ENCODE data around the gene LPXN. TPM values are rescaled to one million over a fixed set of nuclear protein-coding genes. Genes with fewer than 3 reads are reported as not detected.
A peak's percentile ranks its signal among the peaks of the same experiment; 100 is the strongest.

LPXN gene
- total RNA-seq, 1 experiment from 2014 or later: 7.8 TPM

DNA sequence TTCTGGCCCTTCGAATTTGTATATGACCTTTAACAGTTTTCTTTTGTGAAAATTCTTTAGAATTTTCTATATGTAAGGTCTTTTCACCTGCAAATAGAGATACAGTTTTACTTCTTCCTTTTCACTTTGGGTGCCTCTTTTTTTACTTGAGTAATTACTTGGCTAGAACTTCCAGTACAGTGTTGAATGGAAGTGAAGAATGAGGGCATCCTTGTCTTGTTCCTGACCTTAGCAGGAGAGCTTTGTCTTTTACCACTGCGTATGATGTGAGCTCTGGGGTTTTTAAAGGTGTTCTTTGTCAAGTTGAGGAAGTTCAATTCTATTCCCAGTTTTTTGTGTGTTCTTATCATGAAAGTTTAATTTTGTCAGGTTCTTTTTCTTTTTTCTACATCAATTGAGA, 24.9 kb upstream of the LPXN start:
- Mint-ChIP-seq H3K4me1 (ENCODE audit: insufficient read depth, unreplicated experiment) (peaks cover 26% of the 10 kb centered on the region), H3K4me3 (ENCODE audit: unreplicated experiment) (no peak overlapping the region), H3K27ac (ENCODE audit: low read depth, unreplicated experiment) (no peak overlapping the region), H3K9me3 (ENCODE audit: unreplicated experiment) (no peaks in the 10 kb centered on the region), H3K27me3 (ENCODE audit: insufficient read depth, unreplicated experiment) (no peaks in the 10 kb centered on the region), H3K36me3 (ENCODE audit: insufficient read depth, unreplicated experiment) (peaks cover 41% of the 10 kb centered on the region)
- DNase-seq (ENCODE audit: unreplicated experiment): no peak
- BruUV-seq (replicated peaks): no TSS peak
- intact Hi-C loops (cut with micrococcal nuclease): no loop called here
- POLR2A ChIA-PET: interaction anchor here (1.3 to 1.4 kb wide), 2 partner anchors 18 to 23 kb away, joined by 3 to 4 read pairs; no protein-coding TSS in a partner anchor
- CTCF ChIA-PET: interaction anchor here (1.1 kb wide), 1 partner anchor 20 kb away, joined by 4 read pairs; no protein-coding TSS in a partner anchor
- no peak for TF ChIP-seq CTCF (IDR thresholded peaks at IDR 0.05; ENCODE audit: unreplicated experiment)

DNA sequence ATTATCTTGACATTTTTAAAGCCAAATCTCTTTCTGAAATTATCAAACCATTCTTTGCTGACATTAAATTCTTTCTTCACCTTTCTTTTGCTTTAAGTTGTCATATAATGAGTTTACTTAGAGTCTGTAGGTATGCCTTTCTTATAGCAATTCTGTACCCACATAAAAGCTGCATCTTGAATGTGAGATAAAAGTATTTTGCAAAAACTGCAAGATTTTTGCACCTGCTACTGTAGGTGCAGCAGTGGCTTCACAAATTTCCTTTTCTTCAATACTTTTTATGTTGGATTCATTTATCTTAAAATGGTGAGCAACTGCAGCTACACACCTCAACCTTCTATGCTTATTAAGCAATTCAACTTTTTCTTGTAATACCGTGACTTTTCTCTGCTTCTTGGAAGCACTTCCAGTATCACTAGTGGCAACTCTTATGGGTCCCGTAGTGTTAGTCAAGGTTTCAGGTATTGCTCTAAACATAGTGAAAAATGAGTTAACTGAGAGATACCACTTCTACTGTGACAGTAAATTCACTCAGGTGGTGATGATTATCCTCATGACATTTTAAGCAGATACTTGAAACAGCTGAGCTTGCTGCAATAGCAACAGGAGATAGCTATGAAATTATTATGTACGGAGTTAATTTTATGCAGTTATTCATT, 22.0 kb upstream of the LPXN start:
- POLR2A ChIA-PET: interaction anchor here (0.9 to 1.7 kb wide), 2 partner anchors 12 to 20 kb away, joined by 3 to 4 read pairs; no protein-coding TSS in a partner anchor
- Mint-ChIP-seq H3K27ac (ENCODE audit: low read depth, unreplicated experiment) (no peak overlapping the region), H3K4me3 (ENCODE audit: unreplicated experiment) (no peak overlapping the region), H3K36me3 (ENCODE audit: insufficient read depth, unreplicated experiment) (peaks cover 28% of the 10 kb centered on the region), H3K4me1 (ENCODE audit: insufficient read depth, unreplicated experiment) (peaks cover 30% of the 10 kb centered on the region), H3K27me3 (ENCODE audit: insufficient read depth, unreplicated experiment) (no peaks in the 10 kb centered on the region), H3K9me3 (ENCODE audit: unreplicated experiment) (no peaks in the 10 kb centered on the region)
- BruUV-seq (replicated peaks): no TSS peak
- DNase-seq (ENCODE audit: unreplicated experiment): no peak
- CTCF ChIA-PET: interaction anchor here (0.6 to 2.9 kb wide), 2 partner anchors 32 to 955 kb away, joined by 3 to 10 read pairs; no protein-coding TSS in a partner anchor
- intact Hi-C loops (cut with micrococcal nuclease): no loop called here
- TF ChIP-seq CTCF (IDR thresholded peaks at IDR 0.05; ENCODE audit: unreplicated experiment): no peak

- Mint-ChIP-seq H3K4me1 (ENCODE audit: insufficient read depth, unreplicated experiment) (peaks cover 35% of the 10 kb centered on the region), H3K27ac (ENCODE audit: low read depth, unreplicated experiment) (peak overlapping the region; percentile 26), H3K36me3 (ENCODE audit: insufficient read depth, unreplicated experiment) (peaks cover 28% of the 10 kb centered on the region), H3K9me3 (ENCODE audit: unreplicated experiment) (no peaks in the 10 kb centered on the region), H3K4me3 (ENCODE audit: unreplicated experiment) (no peak overlapping the region), H3K27me3 (ENCODE audit: insufficient read depth, unreplicated experiment) (no peaks in the 10 kb centered on the region)
- no peak for DNase-seq (ENCODE audit: unreplicated experiment)
- intact Hi-C loops (cut with micrococcal nuclease): no loop called here
- no TSS peak for BruUV-seq (replicated peaks)
- TF ChIP-seq CTCF (IDR thresholded peaks at IDR 0.05; ENCODE audit: unreplicated experiment): no peak
- POLR2A ChIA-PET: interaction anchor here (0.9 to 1.7 kb wide), 2 partner anchors 13 to 19 kb away, joined by 3 to 4 read pairs; no protein-coding TSS in a partner anchor
- CTCF ChIA-PET: interaction anchor here (2.9 kb wide), 1 partner anchor 33 kb away, joined by 10 read pairs; no protein-coding TSS in a partner anchor
Observed at GRCh38 chr11:58596621-58597020, 21.0 kb upstream of the LPXN start.

DNA sequence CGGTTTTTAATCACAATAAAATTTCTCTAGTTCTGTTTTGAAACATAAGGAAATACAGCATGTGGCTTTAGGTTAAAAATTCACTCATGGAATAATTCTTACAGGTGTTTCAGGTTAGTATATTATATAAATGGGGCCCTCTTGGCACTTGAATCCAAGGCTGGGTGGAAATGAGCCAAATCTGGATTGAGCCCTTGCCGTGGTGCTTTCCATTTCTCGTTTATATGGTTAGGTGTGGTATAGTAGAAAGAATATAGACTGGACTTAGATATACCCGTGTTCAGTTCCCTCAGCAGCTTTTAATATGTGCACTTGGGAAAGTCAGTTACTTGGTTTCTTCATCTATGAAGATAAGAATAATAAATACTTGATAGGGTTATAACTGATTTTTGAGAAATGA, 19.2 kb upstream of the LPXN start:
- Mint-ChIP-seq H3K9me3 (ENCODE audit: unreplicated experiment) (no peaks in the 10 kb centered on the region), H3K27ac (ENCODE audit: low read depth, unreplicated experiment) (no peak overlapping the region), H3K27me3 (ENCODE audit: insufficient read depth, unreplicated experiment) (no peaks in the 10 kb centered on the region), H3K4me1 (ENCODE audit: insufficient read depth, unreplicated experiment) (peaks cover 27% of the 10 kb centered on the region), H3K4me3 (ENCODE audit: unreplicated experiment) (no peak overlapping the region), H3K36me3 (ENCODE audit: insufficient read depth, unreplicated experiment) (peaks cover 38% of the 10 kb centered on the region)
- TF ChIP-seq CTCF (IDR thresholded peaks at IDR 0.05; ENCODE audit: unreplicated experiment): no peak
- intact Hi-C loops (cut with micrococcal nuclease): no loop called here
- no TSS peak for BruUV-seq (replicated peaks)
- ChIA-PET POLR2A (interaction anchor here (0.8 to 2.2 kb wide), 6 partner anchors 10 to 33 kb away, joined by 3 to 15 read pairs (median 6); no protein-coding TSS in a partner anchor), CTCF (interaction anchor here (0.6 to 0.7 kb wide), 2 partner anchors 58 to 112 kb away, joined by 5 read pairs; no protein-coding TSS in a partner anchor)
- DNase-seq (ENCODE audit: unreplicated experiment): no peak

Measured in MCF 10A (cell line).